ENCODE results near the gene CIB2. TPM values are rescaled to one million over a fixed set of nuclear protein-coding genes. Genes with fewer than 3 reads are reported as not detected.

Gene CIB2
- total RNA-seq, 1 experiment from 2014 or later = 10.7 TPM

GRCh38 chr15:78107471-78107870 lies 23.8 kb downstream of the CIB2 start:
- DNase-seq (ENCODE audit: low spot score) = no peak

- DNase-seq (ENCODE audit: low spot score) = no peak
Observed at GRCh38 chr15:78105476-78106241, 25.6 kb downstream of the CIB2 start.

GRCh38 chr15:78104566-78105475 lies 26.4 kb downstream of the CIB2 start:
- DNase-seq (ENCODE audit: low spot score) = no peak

- no peak for DNase-seq (ENCODE audit: low spot score)
Observed at GRCh38 chr15:78104119-78104479, 27.1 kb downstream of the CIB2 start.

- DNase-seq (ENCODE audit: low spot score) = no peak
Observed at GRCh38 chr15:78103406-78104118, 27.7 kb downstream of the CIB2 start.

GRCh38 chr15:78102741-78103140 lies 28.5 kb downstream of the CIB2 start:
- DNase-seq (ENCODE audit: low spot score) = no peak

- no peak for DNase-seq (ENCODE audit: low spot score)
Observed at GRCh38 chr15:78102211-78102610, 29.0 kb downstream of the CIB2 start.

GRCh38 chr15:78101423-78102105 lies 29.7 kb downstream of the CIB2 start:
- DNase-seq (ENCODE audit: low spot score) = no peak

GRCh38 chr15:78100886-78101285 lies 30.4 kb downstream of the CIB2 start:
- no peak for DNase-seq (ENCODE audit: low spot score)

GRCh38 chr15:78098131-78098755 lies 33.0 kb downstream of the CIB2 start:
- DNase-seq (ENCODE audit: low spot score) = no peak

GRCh38 chr15:78097667-78098066 lies 33.6 kb downstream of the CIB2 start:
- DNase-seq (ENCODE audit: low spot score) = no peak

- DNase-seq (ENCODE audit: low spot score) = peak; percentile 68
Observed at GRCh38 chr15:78093242-78094020, 37.8 kb downstream of the CIB2 start.

- no peak for DNase-seq (ENCODE audit: low spot score)
Observed at GRCh38 chr15:78092261-78093041, 38.8 kb downstream of the CIB2 start, which contains the start of gene SH2D7. SH2D7 (plus strand) TSS chr15:78092561; CDS start chr15:78092585, 24 bp downstream.

GRCh38 chr15:78090422-78091063 lies 40.7 kb downstream of the CIB2 start:
- no peak for DNase-seq (ENCODE audit: low spot score)

GRCh38 chr15:78088773-78089080 lies 42.5 kb downstream of the CIB2 start:
- DNase-seq (ENCODE audit: low spot score) = no peak

- DNase-seq (ENCODE audit: low spot score) = no peak
Observed at GRCh38 chr15:78087951-78088772, 43.1 kb downstream of the CIB2 start.

GRCh38 chr15:78085928-78086327 lies 45.3 kb downstream of the CIB2 start:
- no peak for DNase-seq (ENCODE audit: low spot score)

GRCh38 chr15:78084449-78084750 lies 46.8 kb downstream of the CIB2 start:
- DNase-seq (ENCODE audit: low spot score) = no peak

Data from A172 (cell line).